Naive B cell (primary cell): ENCODE data around the gene WDR6. TPM values are rescaled to one million over a fixed set of nuclear protein-coding genes. Genes with fewer than 3 reads are reported as not detected.
A peak's percentile ranks its signal among the peaks of the same experiment; 100 is the strongest.

Experiments used
- ATAC-seq, 2 donors: fragments of 150-1000 bp; cut with Tn5 transposase; 2 replicates each; pipeline ENCODE4 v1.10.0; 2021; ENCODE audit warnings: low read depth in 2 of 2, mild to moderate bottlenecking in 2 of 2, moderate library complexity in 2 of 2
- DNase-seq: peaks from one replicate; pipeline ENCODE4 v3.0.0; 2022
- H3K27ac Mint-ChIP-seq, 6 donors: one replicate each; pipeline ENCODE4 v1.8.0; 2020 to 2022; ENCODE audit warnings: mild to moderate bottlenecking in 6 of 6, mixed read lengths in 6 of 6, moderate library complexity in 5 of 6, inconsistent platforms in 2 of 6
- H3K27me3 Mint-ChIP-seq, 3 donors: one replicate each; pipeline ENCODE4 v1.8.0; 2021 to 2022; ENCODE audit warnings: mixed read lengths in 3 of 3, mild to moderate bottlenecking in 1 of 3
- H3K36me3 Mint-ChIP-seq, 2 donors: one replicate each; pipeline ENCODE4 v1.8.0; 2020 to 2022; ENCODE audit warnings: mixed read lengths in 2 of 2, inconsistent platforms in 1 of 2, mild to moderate bottlenecking in 1 of 2
- H3K4me1 Mint-ChIP-seq, 3 donors: one replicate each; pipeline ENCODE4 v1.8.0; 2020 to 2022; ENCODE audit warnings: mixed read lengths in 3 of 3, inconsistent platforms in 1 of 3, mild to moderate bottlenecking in 1 of 3, moderate library complexity in 1 of 3
- H3K4me3 Mint-ChIP-seq, 8 donors: one replicate each; pipeline ENCODE4 v1.8.0; 2020 to 2022; ENCODE audit warnings: mild to moderate bottlenecking in 8 of 8, mixed read lengths in 8 of 8, moderate library complexity in 8 of 8, inconsistent platforms in 2 of 8
- H3K9me3 Mint-ChIP-seq, 7 donors: one replicate each; pipeline ENCODE4 v1.8.0; 2020 to 2022; ENCODE audit warnings: mixed read lengths in 7 of 7, mild to moderate bottlenecking in 5 of 7, inconsistent platforms in 2 of 7, moderate library complexity in 1 of 7
- polyA plus RNA-seq, 6 donors: library from polyadenylated mRNA; unstranded; fragments of 300-500 nt; fragmentation: Illumina TruSeq; gene quantifications; one replicate each; pipeline ENCODE4 v1.2.3, GENCODE V29; 2021; ENCODE audit warnings: low read depth in 6 of 6

The WDR6 gene
- polyA plus RNA-seq, 6 donors from 2014 or later = 94.3 to 112 (median 106) TPM

DNA sequence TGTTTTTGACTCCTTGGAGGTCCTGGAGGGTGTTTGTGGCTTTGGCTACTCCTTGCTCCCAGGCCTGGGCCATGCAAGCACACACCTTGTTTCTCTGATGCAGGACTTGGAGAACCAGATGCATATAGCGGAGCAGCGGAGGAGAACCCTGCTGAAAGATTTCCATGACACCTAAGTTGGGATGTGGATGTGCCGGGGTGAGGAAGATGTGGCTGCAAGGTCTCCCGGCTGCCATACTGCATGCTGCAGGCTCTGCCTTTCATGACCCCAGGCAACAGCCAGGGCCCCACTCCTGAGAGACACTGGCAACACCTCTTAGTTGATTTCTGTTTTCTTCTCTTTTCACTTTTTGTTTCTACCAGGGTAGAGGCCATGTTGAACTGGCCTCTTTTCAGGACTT is 24.1 kb upstream of the WDR6 start:
- no peaks in the 10 kb centered on the region for H3K27me3 Mint-ChIP-seq
- H3K27ac Mint-ChIP-seq = peak overlapping the region in 1 of 6 donors; percentile 49
- no peak for ATAC-seq
- H3K9me3 Mint-ChIP-seq = no peaks in the 10 kb centered on the region
- H3K36me3 Mint-ChIP-seq = peaks cover 8 to 23% of the 10 kb centered on the region in 2 donors
- no peak for DNase-seq
- H3K4me3 Mint-ChIP-seq = peak overlapping the region in 2 of 8 donors; percentile 30 to 39
- peaks cover 4 to 5% (median 5%) of the 10 kb centered on the region in 3 donors for H3K4me1 Mint-ChIP-seq

DNA sequence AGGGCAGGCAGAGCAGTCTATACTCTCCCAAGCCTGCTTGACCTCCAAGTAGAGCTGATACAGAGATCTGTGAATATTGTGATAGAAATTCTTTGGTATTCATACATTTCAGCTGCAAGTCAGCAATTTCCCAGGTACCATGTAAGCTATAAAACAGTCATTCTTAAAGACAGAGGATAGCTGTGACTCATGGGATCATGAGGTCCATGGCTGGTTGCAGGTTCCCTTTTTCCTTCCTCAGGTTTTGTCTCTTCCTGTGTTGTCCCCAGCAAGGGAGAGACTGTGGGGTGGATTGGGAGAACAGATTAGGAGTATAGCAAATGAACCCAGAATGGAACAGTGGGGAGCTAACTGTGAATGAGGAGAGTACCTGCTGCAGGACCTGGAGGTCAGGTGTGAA is 22.5 kb upstream of the WDR6 start:
- no peak for ATAC-seq
- Mint-ChIP-seq H3K9me3 (no peaks in the 10 kb centered on the region), H3K4me3 (no peak overlapping the region), H3K27ac (peak overlapping the region in 2 of 6 donors; percentile 49 to 78), H3K27me3 (no peaks in the 10 kb centered on the region), H3K4me1 (peaks cover 11 to 16% (median 14%) of the 10 kb centered on the region in 3 donors), H3K36me3 (peaks cover under 1 to 17% of the 10 kb centered on the region in 2 donors)
- DNase-seq = no peak

DNA sequence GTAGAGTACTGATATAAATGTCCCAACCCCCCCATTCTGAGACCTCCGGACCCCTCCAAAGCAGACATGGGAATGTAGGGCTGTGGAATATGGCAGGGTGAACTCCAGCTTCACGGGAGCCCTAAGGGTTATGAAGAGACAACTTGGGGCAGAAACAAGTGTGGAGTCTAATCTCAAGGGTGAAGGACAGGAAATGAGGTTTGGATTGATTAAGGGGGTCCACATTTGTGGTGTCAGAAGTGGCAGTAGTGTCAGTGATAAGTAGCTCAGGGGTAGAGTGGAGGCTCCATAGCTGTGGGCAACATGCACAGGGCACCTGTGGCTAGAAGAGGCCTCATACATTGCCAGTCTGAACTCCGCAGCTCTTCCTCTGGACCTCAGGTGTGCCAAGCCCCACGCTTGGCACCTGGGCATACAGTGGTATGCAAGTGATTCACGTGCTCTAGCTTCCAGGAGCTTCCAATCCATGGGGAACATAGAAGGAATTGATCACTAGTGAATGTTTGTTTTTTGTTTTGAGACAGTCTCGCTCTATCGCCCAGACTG is 21.3 kb upstream of the WDR6 start:
- peaks cover 16 to 21% (median 19%) of the 10 kb centered on the region in 3 donors for H3K4me1 Mint-ChIP-seq
- H3K27me3 Mint-ChIP-seq = no peaks in the 10 kb centered on the region
- DNase-seq (no peak), ATAC-seq (no peak)
- peaks cover 0 to 17% of the 10 kb centered on the region in 2 donors for H3K36me3 Mint-ChIP-seq
- H3K9me3 Mint-ChIP-seq = no peaks in the 10 kb centered on the region
- H3K4me3 Mint-ChIP-seq = no peak overlapping the region
- peak overlapping the region in 3 of 6 donors; percentile 1 to 23 (median 6) for H3K27ac Mint-ChIP-seq

DNA sequence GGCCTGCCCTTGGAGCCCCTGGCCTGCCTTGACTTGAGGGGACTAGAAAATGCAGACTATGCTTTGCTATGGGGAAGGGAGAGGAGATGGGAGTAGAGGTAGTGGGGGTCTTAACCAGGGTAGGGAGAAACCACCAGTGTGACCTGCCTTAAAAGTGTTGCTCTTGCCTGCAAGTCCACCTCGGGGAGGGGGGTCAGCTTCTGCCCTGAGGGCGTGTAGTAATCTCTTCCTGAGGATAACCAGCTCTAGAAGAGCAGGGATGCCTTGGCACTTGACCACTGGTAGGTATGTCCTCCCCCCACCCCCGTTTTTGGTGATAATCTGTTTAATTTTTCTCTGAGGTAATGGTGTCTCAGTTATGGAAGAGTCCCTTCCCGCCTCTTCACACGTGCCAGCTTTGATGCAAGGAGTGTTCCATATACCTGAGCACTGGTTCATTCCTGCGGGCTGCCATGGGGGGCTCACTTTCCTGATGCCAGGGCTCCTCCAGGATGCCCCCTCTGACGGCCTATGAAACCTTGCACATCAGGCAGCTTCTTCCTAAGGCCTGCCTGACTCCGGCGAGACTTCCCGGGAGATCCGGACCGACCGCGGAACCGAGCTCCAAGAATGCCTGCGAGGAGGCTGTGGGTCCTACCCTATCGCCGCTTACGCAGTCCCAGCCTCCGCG is 17.9 kb upstream of the WDR6 start:
- H3K9me3 Mint-ChIP-seq = no peaks in the 10 kb centered on the region
- peaks cover 23 to 39% (median 38%) of the 10 kb centered on the region in 3 donors for H3K4me1 Mint-ChIP-seq
- DNase-seq (no peak), ATAC-seq (no peak)
- H3K27ac Mint-ChIP-seq = peak overlapping the region in 5 of 6 donors; percentile 24 to 90 (median 80)
- H3K4me3 Mint-ChIP-seq = peak overlapping the region; percentile 83 to 94 (median 90)
- H3K36me3 Mint-ChIP-seq = no peaks in the 10 kb centered on the region
- H3K27me3 Mint-ChIP-seq = no peaks in the 10 kb centered on the region

DNA sequence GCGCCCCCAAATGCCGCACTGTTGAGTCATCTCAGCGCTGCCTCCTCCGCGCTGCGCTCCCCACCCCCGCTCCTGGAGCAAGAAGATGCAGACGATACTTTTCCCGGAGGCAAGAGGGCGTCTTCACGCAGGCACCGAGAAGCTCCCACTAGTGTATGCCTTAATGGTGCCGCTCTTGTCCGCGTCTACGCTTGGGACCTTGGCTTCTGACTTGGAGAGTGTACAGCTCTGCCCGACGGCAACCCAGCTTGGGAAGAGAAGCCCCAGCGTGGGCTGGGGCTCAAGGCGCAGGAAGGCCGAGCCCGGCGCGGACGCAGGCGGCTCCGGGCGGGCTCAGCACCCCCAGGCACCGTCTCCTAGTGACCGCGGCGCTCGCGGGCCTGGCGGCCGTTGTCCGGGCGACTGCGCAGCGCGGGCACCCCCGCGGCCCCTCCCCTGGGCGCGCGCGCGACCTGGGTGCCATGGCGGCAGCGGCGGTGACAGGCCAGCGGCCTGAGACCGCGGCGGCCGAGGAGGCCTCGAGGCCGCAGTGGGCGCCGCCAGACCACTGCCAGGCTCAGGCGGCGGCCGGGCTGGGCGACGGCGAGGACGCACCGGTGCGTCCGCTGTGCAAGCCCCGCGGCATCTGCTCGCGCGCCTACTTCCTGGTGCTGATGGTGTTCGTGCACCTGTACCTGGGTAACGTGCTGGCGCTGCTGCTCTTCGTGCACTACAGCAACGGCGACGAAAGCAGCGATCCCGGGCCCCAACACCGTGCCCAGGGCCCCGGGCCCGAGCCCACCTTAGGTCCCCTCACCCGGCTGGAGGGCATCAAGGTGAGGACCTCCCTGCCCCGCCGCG is 17.2 kb upstream of the WDR6 start, which contains the start of gene P4HTM:
Gene P4HTM (plus strand): TSS at position 446 of the 840 bp plus-strand sequence. CDS start 16 bp downstream, at position 462.
- peaks cover 23 to 42% (median 38%) of the 10 kb centered on the region in 3 donors for H3K4me1 Mint-ChIP-seq
- no peaks in the 10 kb centered on the region for H3K27me3 Mint-ChIP-seq

DNA sequence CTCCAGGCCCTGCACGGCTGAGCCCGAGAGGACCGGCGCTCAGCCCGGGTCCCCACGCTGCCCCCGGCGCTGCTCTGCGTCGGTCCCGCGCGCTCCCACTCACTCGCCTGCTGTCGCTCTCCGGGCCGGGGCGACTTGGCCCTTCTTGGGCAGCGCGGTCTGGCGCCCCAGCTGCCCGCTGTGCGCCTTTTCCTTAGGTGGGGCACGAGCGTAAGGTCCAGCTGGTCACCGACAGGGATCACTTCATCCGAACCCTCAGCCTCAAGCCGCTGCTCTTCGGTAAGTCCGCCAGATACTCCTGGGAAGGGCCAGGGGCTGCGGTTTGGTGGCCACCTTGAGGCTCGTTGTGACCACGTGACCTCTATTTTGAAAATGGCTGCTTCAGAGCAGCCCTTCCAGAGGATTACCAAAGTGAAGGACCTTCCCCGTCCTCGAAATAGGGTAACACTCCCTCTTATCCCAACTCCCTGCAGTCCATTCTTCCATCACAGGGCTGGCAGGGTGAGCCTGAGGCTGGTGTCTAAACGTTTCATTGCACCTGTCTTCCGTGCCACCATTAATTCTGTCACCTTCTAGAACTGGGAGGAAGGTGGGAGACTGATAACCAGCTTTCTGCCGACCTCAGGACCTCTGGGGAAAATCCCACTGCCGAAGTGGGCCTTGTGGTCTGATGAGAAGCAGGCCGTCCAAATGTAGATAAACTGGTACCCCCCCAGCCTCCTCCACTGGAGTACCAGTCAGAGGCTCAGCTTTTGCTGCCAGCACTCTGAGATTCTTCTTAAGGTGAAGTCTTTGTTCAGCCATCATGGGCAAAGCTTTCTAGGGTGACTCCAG is 16.3 kb upstream of the WDR6 start:
- H3K27ac Mint-ChIP-seq = peak overlapping the region in 4 of 6 donors; percentile 82 to 96 (median 92)
- DNase-seq (no peak), ATAC-seq (peak in 1 of 2 donors; percentile 15)
- peak overlapping the region; percentile 89 to 94 (median 92) for H3K4me3 Mint-ChIP-seq
- no peaks in the 10 kb centered on the region for H3K36me3 Mint-ChIP-seq
- H3K4me1 Mint-ChIP-seq = peaks cover 23 to 45% (median 38%) of the 10 kb centered on the region in 3 donors
- H3K27me3 Mint-ChIP-seq = no peaks in the 10 kb centered on the region
- no peaks in the 10 kb centered on the region for H3K9me3 Mint-ChIP-seq

More for the DNA sequence above, 17.2 kb upstream of the WDR6 start, which contains the start of gene P4HTM:
- no peaks in the 10 kb centered on the region for H3K36me3 Mint-ChIP-seq
- H3K4me3 Mint-ChIP-seq = peak within 1 kb of the TSS; percentile 89 to 94 (median 92)
- peak; percentile 67 to 77 for ATAC-seq
- no peaks in the 10 kb centered on the region for H3K9me3 Mint-ChIP-seq
- DNase-seq = peak; percentile 38
- peak within 1 kb of the TSS; percentile 33 to 96 (median 86) for H3K27ac Mint-ChIP-seq

DNA sequence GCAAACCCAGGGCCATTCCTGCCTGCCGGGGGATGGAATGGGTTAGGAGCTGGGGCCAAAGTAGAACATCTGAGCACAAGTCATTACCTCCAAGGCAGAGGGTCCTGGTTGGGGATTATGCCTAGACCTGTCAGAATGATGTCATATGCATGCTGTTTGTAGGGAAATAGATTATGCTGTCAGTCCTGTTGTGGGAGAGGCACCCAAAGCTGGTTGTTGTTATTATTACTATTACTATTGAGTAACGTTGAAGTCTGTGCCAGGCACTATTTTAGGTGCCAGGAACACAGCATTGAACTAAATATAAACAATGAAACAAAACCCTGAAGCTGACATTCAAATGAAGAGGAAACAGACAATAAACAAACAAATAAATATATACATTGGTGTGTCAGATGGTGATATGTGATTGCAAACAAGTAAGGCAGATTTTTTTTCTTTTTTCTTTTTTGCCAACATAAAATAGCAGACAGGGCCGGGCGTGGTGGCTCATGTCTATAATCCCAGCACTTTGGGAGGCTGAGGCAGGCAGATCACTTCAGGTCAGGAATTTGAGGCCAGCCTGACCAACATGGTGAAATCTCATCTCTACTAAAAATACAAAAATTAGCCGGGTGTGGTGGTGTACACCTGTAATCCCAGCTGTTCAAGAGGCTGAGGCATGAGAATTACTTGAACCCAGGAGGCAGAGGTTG is 15.2 kb upstream of the WDR6 start:
- Mint-ChIP-seq H3K27ac (peak overlapping the region in 4 of 6 donors; percentile 12 to 86 (median 40)), H3K4me3 (peak overlapping the region; percentile 54 to 94 (median 90)), H3K27me3 (no peaks in the 10 kb centered on the region), H3K4me1 (peaks cover 23 to 45% (median 38%) of the 10 kb centered on the region in 3 donors), H3K9me3 (no peaks in the 10 kb centered on the region), H3K36me3 (no peaks in the 10 kb centered on the region)
- ATAC-seq (no peak), DNase-seq (no peak)

DNA sequence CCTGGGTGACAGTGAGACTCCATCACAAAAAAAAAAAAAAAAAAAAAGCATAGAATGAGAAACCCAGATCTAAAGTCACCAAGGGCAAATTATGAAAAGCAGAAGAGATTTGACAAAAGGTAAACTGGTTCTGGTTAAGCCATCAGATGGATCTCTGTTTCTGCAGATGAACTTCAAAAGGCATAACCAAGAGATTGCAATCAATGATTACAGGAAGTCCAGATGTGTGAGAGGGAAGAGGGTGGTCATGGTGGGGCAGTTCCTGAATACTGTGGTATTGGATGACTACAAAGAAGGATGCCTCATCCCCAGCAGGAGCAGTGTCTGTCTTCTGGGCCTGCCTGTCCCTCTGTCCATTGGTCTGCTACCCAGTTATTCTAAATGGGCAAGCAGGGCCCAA is 13.4 kb upstream of the WDR6 start:
- no peak overlapping the region for H3K4me3 Mint-ChIP-seq
- no peak for ATAC-seq

DNA sequence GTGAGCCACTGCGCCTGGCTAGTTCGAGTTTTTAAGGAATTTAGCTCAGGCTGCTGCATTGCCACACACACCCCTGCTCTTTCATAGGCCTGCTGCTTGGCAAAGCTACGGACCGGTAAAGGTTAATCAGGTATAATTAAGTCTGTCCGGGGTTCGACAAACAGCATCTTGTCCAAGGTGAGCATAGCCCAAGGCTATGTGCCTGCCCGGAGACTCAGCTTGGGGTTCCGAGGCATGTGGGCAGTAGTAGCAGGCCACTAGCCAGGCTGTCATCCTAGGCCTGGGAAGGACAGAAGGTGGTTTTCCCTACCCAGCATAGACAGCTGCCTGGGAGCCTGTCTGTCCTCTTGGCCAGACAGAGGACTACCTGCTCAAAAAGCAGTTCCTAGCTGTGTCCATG is 10.6 kb upstream of the WDR6 start:
- Mint-ChIP-seq H3K4me1 (peaks cover 7 to 17% (median 12%) of the 10 kb centered on the region in 3 donors), H3K27me3 (no peaks in the 10 kb centered on the region), H3K9me3 (no peaks in the 10 kb centered on the region), H3K36me3 (no peaks in the 10 kb centered on the region), H3K27ac (no peak overlapping the region), H3K4me3 (no peak overlapping the region)
- ATAC-seq (no peak), DNase-seq (no peak)

More for the DNA sequence above, 13.4 kb upstream of the WDR6 start:
- Mint-ChIP-seq H3K27ac (peak overlapping the region in 2 of 6 donors; percentile 83 to 88), H3K36me3 (no peaks in the 10 kb centered on the region), H3K9me3 (no peaks in the 10 kb centered on the region), H3K27me3 (no peaks in the 10 kb centered on the region), H3K4me1 (peaks cover 19 to 38% (median 32%) of the 10 kb centered on the region in 3 donors)
- no peak for DNase-seq

DNA sequence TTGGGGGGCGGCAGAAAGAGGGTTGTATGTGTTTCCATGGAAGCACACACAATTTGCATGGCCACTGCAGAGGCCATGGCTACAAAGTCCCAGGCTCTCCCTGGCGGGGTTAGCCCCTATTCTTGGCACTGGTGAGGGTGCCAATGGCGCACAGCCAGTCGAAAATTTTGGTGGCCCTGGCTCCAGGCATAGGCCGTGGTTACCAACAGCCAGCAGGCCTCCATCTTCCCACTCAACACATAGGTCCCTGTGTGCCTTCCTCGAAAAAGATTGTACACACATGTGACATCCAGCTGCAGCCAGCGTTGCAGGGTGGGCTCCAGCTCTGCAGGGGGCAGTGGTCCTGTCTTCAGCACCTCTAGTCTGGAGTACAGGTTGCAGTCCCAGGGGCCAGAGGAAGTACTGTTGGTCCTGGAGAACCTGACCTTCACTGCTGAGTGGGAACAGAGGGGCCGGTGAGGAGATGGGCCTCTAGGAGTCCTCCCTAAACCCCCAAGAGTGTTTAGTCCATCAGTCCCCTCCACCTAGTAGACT is 10.0 kb upstream of the WDR6 start:
- H3K27ac Mint-ChIP-seq = no peak overlapping the region
- H3K4me3 Mint-ChIP-seq = no peak overlapping the region
- DNase-seq = no peak
- no peak for ATAC-seq
- no peaks in the 10 kb centered on the region for H3K9me3 Mint-ChIP-seq
- H3K4me1 Mint-ChIP-seq = peaks cover 7 to 12% (median 7%) of the 10 kb centered on the region in 3 donors
- H3K27me3 Mint-ChIP-seq = no peaks in the 10 kb centered on the region
- no peaks in the 10 kb centered on the region for H3K36me3 Mint-ChIP-seq

DNA sequence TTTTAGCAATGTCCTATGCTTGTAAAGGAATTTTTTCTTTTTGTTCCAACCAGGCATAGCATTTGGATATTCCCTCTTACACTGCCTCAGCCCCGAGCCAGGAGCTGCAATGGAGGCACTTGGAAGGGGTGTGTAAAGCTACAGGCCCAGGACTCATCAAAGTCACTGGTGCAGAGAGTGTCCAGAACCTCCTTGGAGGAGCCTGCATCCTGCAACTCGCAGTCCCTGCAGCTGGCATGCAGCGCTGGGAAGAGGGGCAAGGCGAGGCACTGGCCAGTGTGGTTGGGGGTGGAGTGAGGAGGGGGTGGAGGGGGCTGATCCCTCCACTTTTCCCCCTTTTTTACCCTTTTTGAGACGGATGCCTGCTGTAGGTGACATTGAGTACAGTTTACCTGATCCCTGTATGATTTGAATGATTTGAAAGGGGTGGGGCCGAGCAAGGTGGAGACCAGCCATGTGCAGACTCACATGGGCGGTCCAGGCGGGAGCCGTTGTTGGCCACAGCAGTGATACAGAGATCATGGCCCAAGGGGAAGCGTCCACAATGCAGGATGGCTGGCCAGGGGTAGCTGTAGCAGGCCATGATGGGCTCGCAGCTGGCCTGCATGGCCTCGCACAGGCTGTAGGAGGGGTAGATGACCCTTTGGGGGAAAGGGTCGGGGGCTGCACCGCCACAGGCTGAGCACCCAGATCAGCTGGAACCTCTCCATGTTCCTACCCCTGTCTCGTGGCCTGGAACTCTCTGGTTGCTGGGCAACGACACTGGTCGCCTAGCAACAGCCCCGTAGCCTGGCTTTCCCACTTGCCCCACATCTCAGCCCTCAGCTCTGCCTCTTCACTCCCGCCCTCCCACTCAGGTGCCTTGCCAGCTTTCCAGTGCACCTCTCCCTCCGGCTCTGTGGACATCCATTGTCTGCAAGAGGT is 9.2 kb upstream of the WDR6 start:
- Mint-ChIP-seq H3K36me3 (no peaks in the 10 kb centered on the region), H3K4me1 (peaks cover 7 to 12% (median 9%) of the 10 kb centered on the region in 3 donors)

More for the DNA sequence above, 9.2 kb upstream of the WDR6 start:
- ATAC-seq = no peak
- Mint-ChIP-seq H3K27ac (peak overlapping the region in 2 of 6 donors; percentile 47 to 57), H3K9me3 (no peaks in the 10 kb centered on the region), H3K27me3 (no peaks in the 10 kb centered on the region), H3K4me3 (no peak overlapping the region)
- no peak for DNase-seq
